Measurements from ENCODE around the gene PID1.

GRCh38 chr2:229153951-229154350 lies 117.1 kb downstream of the PID1 start:
- TF ChIP-seq CTCF (IDR thresholded peaks at IDR 0.05), result no peak
- no peak for TF ChIP-seq POLR2A (IDR thresholded peaks at IDR 0.05)
